ENCODE results near the gene MT1F. TPM values are rescaled to one million over a fixed set of nuclear protein-coding genes. Genes with fewer than 3 reads are reported as not detected.

Gene MT1F
- total RNA-seq, 1 experiment from 2014 or later = not detected

- no peak for DNase-seq (ENCODE audit: low spot score)
Observed at GRCh38 chr16:56697456-56698155, 39.8 kb downstream of the MT1F start.

GRCh38 chr16:56700195-56700594, 42.4 kb downstream of the MT1F start:
- DNase-seq (ENCODE audit: low spot score) = no peak

- no peak for DNase-seq (ENCODE audit: low spot score)
Observed at GRCh38 chr16:56700631-56701030, 42.9 kb downstream of the MT1F start.

- no peak for DNase-seq (ENCODE audit: low spot score)
Observed at GRCh38 chr16:56701534-56701933, 43.8 kb downstream of the MT1F start.

GRCh38 chr16:56702836-56703235, 45.1 kb downstream of the MT1F start:
- no peak for DNase-seq (ENCODE audit: low spot score)

Other genes with a start within 250 kb of the MT1F start
- gene AMFR, start 232.4 kb upstream of the MT1F start, total RNA-seq (2014; rRNA removed; shearing (Covaris generic)) = 172 and 175 TPM in 2 replicates
- gene NUDT21, start 206.6 kb upstream of the MT1F start, total RNA-seq (2014; rRNA removed; shearing (Covaris generic)) = 177 and 191 TPM in 2 replicates
- gene OGFOD1, start 206.4 kb upstream of the MT1F start, total RNA-seq (2014; rRNA removed; shearing (Covaris generic)) = 154 and 217 TPM in 2 replicates
- gene BBS2, start 137.9 kb upstream of the MT1F start, total RNA-seq (2014; rRNA removed; shearing (Covaris generic)) = 57.6 and 64.5 TPM in 2 replicates
- not detected in 2 replicates for gene MT4, start 92.9 kb upstream of the MT1F start, total RNA-seq (2014; rRNA removed; shearing (Covaris generic))
- gene MT3, start 68.4 kb upstream of the MT1F start, total RNA-seq (2014; rRNA removed; shearing (Covaris generic)) = not detected in 2 replicates
- 137 and 184 TPM in 2 replicates for gene MT2A, start 49.4 kb upstream of the MT1F start, total RNA-seq (2014; rRNA removed; shearing (Covaris generic))
- not detected in 2 replicates for gene MT1E, start 32.2 kb upstream of the MT1F start, total RNA-seq (2014; rRNA removed; shearing (Covaris generic))
- gene MT1M, start 25.3 kb upstream of the MT1F start, total RNA-seq (2014; rRNA removed; shearing (Covaris generic)) = not detected in 2 replicates
- gene MT1A, start 19.3 kb upstream of the MT1F start, total RNA-seq (2014; rRNA removed; shearing (Covaris generic)) = not detected in 2 replicates
- gene MT1B, start 6.1 kb upstream of the MT1F start, total RNA-seq (2014; rRNA removed; shearing (Covaris generic)) = not detected in 2 replicates
- gene MT1G, start 10.1 kb downstream of the MT1F start, total RNA-seq (2014; rRNA removed; shearing (Covaris generic)) = not detected in 2 replicates
- gene MT1H, start 11.9 kb downstream of the MT1F start, total RNA-seq (2014; rRNA removed; shearing (Covaris generic)) = not detected in 2 replicates
- 24.9 and 97.3 TPM in 2 replicates for gene MT1X, start 24.5 kb downstream of the MT1F start, total RNA-seq (2014; rRNA removed; shearing (Covaris generic))
- 134 and 139 TPM in 2 replicates for gene NUP93, start 72.2 kb downstream of the MT1F start, total RNA-seq (2014; rRNA removed; shearing (Covaris generic))
- not detected in 2 replicates for gene SLC12A3, start 207.2 kb downstream of the MT1F start, total RNA-seq (2014; rRNA removed; shearing (Covaris generic))

Data from A172 (cell line).